Eye (tissue), 1 donor: Measurements from ENCODE around the gene LAGE3.

ENCODE experiments used
- DNase-seq: peaks from one replicate; pipeline ENCODE4 v3.0.0-alpha.2; 2015

The LAGE3 gene, protein sequence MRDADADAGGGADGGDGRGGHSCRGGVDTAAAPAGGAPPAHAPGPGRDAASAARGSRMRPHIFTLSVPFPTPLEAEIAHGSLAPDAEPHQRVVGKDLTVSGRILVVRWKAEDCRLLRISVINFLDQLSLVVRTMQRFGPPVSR

DNA sequence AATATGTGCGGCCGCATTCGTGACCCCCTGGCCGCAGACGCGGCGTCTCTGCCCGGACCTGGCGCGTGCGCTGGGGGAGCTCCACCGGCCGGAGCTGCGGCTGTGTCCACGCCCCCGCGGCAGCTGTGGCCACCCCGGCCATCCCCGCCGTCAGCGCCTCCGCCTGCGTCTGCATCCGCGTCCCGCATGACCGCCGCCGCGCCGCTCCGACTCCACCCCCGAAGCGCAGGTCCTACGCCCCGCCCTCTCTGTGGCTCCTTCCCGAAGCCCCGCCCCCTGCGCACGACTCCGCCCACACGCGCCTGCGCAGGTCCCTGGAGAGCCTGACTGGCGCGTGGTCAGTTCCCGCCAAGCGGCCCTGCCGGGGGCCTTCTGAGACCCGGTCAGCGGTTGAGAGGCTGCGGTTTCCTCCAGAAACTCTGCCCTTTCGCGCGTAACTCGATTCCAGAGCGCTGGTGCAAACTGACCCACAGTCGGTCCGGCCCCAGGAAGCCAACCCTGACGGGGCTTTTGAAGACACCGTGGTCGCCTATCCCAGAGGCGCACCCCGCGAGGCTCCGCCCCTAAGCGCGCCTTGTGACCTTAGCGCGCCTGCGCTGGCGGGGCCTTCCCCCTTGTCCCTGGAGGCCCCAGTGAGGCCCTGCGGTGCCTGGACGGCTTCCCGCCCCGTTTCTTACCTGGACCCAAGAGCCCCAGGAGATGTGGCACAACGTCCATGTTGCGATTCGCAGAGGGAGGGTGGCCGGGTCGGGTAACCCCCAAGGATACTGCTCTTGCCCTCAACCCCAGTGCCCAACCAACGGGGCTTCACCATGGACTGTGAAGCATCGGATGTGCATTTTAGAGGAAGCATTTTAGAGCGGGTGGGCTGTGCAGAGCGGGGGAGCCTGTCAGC, at the start of gene LAGE3:
LAGE3 (minus strand) TSS at position 554 of the 895 bp plus-strand sequence; CDS start at position 188, 366 bp downstream.
- DNase-seq: peak; percentile 95

DNA sequence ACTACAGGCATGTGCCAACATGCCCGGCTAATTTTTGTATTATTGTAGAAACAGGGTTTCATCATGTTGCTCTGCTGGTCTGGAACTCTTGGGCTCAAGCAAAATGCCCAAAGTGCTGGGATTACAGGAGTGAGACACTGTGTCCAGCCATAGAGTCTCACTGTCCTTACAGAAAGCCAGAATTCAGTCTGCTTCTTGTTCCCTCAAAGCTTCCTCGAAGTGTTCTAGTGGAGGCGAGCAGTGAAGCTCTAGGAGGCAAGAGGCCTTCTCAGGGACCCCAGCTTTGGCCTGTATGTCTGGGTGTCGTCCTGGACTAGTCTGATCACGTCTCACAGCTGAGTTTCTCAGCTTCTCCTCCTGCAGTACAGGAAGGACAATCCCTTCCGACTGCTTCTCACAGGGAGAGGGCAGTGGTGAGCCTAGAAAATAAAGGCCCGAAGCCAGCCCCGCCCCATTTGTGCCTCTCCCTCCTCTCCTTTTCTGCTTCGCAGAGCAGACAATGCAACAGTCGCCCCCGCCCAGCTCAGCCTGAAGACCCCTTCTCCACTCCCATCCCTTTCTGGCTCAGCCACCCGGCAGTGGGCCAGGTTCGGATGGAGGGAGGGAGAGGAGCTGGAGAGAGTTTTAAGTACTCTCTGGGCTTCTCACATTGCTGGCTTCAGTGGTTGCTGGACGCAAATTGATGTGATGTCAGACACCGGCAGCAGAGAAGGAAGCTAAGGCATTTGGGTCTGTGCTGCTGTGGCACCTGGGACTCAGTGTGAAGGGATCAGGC, 48.0 kb upstream of the LAGE3 start:
- peak; percentile 93 for DNase-seq

DNA sequence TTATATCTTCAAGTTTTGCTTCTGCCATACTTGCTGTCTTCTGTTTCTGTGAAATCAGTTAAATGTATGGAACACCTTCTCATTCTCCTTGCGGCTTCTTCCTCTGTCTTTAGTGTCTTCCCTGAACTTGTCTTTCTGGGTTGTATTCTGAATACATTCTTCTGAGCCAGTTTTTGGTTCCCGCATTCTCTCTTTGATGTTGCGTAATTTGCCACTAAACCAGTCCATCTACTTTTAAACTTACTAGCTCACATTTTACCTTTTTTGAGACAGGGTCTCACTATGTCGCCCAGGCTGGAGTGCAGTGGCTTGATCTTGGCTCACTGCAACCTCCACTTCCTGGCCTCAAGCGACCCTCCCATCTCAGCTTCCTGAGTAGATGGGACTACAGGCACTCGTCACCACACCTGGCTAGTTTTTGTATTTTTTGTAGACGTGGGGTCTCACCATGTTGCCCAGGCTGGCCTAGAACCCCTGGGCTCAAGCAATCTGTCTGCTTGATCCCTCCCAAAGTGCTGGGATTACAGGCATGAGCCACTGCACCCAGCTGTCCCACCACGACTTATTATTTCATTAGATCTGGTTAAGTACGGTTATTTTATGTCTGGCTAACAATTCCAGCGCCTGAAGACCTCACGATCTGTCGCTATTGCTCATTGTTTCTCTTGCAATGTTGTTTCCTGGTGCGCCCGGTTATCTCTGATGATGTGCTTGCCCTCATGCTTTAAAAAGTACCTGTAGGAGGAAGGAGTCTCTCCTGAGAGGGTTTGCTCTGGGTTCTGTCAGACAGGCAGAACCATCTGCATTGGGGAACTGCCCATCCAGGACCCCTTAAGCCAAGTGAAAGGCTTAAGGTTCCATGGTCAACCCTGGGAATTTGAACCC, 46.8 kb upstream of the LAGE3 start:
- no peak for DNase-seq

DNA sequence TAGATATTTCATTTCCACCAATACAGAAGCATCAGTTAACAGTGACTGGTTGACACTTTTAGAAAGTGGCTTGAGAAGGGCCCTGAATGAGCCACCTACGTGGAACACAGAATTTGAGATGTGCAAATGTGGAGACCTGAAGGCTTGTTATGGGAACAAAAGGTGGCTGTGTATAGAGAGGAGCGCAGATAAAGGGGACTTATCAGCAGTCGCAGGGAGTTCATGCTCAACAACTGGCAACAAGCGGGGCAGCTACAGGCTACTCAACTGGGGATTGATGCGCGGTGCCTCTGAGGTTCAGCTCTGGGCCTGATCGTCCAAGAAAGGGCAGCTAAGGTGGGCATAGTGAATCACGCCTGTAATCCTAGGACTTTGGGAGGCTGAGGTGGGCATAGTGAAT, 40.3 kb upstream of the LAGE3 start:
- DNase-seq: no peak

DNA sequence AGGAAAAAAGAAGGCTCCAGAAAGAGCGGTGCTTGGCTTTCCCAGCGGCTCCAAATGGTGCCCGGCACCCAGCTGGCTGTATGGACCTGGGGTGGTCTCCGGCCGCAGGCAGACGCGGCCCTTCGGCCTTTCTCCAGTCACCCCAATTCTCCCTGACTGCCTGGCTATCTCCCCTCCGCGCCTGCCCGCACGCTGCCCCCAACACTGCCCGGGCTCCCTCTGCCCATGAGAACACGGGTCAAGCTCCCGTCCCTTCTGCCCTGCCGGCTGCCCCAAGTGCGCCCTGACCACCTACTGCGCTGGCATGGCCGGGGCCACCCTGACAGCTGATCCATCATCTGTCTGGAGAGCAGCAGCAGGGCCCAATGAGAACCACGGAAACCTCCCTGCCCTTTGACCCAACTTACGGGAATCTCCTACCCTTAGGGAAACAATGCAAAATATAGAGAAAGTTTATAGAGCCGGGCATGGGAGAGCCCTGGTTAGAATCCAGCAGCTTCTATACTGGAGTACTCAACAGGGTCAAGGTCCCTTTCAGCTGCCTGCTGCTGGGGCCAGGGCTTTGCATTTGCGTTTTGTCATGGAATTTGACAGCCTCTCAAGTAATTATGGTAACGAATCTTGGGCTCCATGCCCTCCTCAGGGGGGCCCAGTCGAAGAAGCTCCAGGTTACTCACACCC, 38.2 kb upstream of the LAGE3 start:
- no peak for DNase-seq

DNA sequence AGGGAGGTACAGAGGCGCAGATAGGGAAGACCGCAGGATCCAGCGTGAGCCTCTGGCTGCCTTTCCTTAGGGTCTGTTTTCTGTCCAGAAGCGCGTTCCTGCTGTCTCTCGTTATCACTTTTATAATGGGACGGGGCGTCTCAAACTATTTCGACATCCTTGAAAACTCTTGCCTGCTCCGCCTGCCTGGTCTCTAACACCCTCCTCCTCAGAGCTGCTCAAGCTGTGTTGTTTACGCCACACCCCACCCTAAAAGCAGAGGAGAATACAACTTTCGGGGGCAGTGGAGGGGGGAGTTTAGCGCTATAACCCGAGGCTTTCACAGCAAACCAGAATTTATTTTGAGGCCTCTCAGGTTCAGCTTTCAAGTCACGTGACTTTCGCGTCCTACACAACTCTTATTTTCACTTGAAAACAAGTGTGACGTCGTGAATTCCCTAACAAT, 37.6 kb upstream of the LAGE3 start:
- peak; percentile 73 for DNase-seq

DNA sequence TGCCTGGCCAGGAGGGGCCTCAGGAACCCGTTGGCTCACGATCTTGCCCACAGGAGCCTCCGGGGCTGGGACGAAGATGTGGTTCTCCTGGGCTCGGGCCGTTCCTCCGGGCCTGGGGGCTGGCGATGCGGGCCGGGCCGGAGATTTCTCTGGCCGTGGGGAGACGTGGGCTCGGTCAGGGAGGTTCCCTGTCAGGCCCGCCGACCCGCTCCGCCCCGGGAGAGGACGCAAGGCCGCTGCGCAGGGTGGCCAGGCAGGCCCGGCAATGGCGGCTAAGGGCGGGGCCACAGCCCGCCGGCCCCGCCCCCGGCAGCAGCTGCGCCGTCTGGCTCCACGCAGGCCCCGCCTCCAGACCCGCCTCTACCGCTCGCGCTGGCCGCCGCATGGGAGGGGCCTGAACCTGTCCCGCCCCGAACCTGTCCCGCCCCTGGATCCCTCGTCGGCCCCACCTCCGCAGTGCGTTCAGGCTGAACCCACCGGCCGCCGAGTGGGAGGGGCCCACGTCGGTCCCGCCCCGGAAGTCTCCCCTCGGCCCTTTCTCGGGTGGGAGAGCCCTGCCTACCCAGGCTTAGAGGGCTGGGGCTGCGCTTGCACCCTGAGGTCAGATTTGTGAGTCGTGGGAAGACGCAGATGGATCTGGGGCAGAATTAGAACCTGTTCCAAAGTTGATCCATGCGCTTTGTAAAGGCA, 37.0 kb upstream of the LAGE3 start, which contains the start of gene FAM3A:
FAM3A (minus strand) TSS at position 267 of the 690 bp plus-strand sequence. CDS start 460 bp downstream, outside the sequence.
- DNase-seq: peak; percentile 93

DNA sequence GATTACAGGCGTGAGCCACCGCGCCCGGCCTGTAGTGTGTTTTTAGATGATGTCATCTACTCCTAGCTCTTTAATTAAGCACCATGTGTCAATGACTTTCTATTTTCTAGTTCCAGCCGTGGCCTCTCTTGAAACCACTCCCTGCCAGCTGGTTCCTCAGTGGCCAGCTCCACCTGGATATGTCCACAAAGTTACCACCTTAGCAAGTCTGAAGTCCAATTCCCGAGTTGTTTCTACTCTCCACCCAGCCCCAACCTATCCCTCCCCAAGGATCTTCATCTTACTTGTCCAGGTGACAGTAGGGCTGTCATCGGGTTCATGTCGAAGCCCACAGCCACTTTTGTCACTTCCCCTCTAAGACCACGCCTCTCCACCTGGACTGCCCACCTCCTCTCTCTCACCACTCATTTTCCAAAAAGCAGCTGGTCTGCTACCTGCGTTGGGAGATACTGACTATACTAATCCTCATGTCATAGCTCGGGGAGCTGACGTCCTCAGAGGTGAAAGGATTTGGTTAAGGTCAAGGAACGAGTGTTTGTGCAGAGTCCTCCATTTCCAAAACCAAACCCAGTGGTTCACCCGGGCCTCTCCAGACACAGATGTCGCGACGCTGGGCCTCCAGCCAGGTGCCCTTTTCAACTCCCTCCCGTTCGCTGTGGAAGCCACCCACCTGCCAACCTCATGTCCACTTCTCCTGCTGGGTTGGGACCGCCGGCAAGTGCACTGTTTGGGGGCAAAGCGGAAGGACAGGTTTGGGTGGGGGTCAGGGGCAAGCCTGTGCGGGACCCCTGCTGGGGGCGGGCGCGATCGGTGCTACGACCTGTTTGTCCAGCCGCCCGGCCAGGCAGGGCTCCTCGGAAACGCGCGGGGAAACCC, 36.2 kb upstream of the LAGE3 start:
- DNase-seq: peak; percentile 33

DNA sequence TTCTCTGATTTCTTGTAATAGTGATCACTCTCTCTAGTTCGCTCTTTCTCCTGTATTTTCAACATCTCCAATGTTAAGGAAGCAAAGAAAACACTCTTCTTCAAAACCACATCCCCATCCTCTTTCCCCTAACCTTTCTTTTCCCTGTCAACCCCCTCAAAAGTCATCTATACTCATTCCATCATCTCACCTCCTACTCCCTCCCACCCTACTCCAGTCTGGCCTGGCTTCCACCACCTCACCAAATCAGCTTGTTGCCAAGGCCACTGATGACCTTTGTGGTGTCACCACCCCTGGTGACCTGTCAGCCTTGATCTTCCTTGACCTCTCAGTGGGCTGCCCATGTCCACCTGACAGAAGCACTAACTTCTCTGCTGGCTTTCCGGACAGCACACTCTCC, 34.6 kb upstream of the LAGE3 start:
- DNase-seq: no peak

DNA sequence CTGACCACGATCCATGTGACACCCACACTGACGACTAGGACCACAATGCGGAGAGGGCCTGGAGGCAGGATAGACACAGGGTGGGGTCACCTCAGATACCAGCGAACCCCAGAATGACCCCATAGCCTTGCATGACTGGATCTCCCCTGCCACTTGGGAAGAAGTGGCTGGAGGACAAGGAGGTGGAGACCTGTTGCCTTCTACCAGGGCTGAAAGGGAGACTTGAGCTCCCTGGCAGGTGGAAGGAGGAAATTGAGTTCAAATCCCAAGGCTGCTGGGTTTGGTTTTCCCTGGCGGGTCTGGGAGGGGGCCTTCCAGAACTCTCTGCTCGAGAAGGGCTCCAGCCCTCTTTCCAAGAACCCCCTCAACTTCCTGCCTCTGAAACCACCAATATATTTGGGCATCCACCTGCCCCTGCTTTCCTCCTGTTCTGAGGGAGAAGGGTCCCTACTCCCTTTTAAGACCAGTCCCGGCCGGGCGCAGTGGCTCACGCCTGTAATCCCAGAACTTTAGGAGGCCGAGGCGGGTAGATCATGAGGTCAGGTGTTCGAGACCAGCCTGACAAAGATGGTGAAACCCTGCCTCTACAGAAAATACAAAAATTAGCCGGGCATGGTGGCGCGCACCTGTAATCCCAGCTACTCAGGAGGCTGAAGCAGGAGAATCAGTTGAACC, 33.9 kb upstream of the LAGE3 start:
- no peak for DNase-seq

DNA sequence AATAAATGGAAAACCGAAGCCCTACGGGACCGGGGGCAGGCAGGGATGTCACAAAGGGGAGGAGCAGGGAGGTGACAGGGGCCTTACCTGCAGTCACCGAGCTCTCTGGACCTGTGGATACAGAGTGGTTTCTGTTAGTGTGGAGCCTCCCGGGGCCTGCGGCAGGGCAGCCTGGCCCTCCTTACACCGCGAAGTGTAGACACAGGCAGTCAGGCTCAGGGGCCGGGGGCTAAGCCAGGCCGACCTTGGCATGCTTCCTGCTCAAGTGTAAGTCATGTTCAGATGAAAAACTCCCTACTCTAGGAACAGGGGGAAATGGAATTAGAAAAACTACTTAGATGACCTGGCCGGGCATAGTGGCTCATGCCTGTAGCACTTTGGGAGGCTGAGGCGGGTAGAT, 32.7 kb upstream of the LAGE3 start:
- DNase-seq: no peak

DNA sequence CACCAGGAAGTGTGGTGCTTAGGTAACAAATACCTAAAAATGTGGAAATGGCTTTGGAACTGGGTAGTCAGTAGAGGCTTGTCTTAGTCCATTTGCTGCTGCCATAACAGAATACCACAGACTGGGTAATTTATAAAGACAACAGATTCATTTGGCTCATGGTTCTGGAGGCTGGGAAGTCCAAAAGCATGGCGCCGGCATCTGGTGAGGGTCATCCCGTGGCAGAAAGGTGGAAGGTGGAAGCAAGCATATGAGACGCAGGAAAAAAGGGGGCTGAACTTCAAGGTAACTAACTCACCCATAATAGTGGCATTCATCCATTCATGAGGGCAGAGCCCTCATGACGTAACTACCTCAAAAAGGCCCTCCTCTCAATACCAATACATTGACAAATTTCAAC, 30.4 kb upstream of the LAGE3 start:
- DNase-seq: no peak

DNA sequence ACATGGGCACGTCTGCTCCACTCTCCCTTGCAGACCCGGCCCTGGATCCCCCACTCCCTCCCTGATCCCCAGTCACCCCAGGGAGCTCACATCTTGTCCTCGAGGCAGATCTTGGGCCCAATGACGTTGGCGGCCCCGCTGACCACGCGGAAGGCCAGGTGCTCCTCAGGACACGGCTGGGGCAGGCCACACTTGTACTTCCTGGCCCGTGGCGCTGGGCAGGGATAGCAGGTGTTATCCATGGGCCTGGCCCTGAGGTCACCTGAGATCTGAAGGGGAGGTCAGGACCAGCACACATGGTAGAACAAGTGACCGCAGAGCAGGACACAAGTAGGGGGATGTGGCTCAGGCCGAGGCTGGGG, 29.3 kb upstream of the LAGE3 start:
- DNase-seq: no peak

DNA sequence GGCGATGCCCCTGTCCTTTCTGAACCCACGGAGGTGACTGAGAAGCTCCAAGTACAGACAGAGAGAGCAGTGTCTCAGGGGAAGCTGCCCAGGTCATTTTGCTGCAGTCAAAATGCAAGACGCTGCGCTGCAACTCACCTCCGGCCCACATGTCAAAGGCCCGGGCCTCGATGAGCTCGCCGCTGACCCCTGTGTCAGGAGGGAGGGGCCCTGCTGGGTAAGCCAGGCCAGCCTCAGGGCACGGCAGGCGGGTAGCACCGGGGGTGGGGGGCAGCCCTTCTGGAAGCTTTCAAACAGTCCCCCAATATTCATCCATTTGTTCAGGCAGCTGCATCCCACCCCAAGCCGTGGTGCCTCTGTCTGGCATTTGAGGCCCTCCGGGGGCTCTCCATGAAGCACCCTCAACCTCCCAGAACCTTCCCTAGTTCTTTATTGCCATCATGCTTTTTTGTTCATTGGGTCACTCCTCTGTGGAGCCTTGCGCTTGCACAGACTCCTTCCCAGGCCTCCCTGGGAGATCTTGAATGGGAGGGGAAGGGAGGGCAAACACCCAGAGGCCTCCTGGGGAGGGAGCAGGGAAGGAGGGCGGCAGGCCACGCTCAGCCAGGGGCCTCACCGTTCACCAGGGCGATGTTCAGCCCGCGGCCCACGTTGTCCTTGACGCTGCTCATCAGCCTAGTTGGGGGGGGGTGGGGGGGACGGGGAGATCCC, 28.7 kb upstream of the LAGE3 start:
- DNase-seq: no peak

DNA sequence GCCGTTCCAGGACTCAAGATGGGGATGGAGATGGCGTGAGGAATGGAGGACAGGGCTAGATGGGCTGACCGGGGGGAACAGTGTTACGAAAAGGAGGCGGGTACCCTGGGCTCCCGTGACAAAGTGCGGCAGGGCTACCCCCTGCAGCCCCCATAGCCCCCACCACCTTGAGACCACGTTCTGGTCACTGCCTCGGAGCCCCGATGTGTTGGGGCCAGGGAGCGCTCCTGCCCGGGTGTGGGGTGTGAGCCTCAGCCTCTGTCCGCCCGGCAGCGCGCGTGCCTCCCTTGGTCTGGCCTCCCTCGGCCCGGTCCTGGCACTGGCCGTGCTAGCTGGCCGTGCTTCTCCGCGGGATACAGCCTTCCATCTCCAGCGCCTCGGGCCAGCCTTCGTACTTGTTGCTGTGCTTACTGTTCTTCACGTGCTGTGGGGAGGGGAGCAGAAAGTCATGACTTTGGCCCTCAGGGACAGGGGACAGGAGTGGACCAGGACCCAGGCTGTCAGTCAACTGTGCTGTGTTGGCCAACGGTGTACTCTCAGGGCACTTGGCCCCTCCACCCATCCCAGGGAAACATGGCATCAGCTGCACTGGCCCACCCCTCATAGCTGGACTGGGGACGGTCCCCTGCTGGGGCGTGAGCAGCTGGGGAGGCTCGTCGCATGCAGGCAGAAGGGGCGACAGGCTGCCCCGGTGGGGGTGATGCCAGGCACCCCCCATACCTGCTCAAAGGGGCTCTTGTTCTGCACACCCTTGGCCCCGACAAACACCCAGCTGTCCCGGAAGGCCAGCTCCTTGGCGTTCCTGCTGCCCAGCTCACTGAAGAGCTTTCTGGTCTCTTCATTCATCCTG, 27.6 kb upstream of the LAGE3 start:
- DNase-seq: no peak

DNA sequence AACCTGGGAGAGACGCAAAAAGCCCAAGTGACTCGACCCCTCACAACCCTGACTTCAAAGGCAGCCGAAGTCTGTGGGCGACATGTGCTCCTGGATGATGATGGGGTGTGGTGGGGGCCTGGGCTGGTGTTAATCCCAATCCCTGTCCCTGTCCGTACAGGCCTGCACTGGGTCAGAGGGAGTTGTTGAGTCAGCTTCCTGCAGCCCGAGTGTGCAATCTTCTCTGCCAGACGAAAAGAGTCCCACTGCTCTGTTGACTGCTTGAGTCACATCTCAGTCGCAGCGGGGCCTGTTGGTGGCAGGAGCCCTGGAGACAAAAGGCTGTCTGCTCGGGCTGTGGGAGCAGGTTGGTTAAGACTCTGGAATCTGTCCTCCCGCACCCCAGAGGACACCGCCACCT, 26.7 kb upstream of the LAGE3 start:
- DNase-seq: no peak

DNA sequence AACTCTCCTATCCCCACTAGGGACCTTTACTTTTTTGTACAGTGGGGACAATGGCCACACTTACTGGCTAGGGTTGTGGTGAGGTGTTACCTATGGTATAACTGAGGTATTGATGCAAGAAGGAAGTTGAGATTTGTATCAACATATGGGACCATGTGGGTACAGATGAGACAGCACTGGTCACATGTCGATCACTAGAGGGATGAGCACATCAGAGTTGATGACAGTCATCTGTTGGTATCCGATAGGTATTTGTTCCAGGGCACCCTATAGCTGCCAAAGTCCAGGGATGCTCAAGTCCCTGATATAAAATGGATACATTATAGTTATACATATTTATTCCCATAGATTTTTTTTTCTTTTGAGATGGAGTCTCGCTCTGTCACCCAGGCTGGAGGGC, 23.9 kb upstream of the LAGE3 start:
- no peak for DNase-seq

DNA sequence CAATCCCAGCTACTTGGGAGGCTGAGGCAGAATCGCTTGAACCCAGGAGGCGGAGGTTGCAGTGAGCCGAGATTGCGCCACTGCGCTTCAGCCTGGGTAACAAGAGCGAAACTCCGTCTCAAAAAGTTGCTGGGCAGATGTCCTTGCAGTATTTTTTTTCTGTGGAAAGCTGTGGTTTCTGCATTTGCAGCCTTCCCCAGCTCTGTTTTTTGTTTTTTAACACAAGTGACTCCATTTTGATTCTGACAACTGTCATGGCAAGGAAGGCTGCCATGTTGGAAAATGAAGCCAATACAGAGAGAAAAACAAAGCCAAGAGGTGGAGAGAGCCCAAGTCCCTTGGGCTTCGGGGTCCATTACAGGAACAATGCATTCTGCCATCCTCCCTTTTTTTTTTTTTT, 23.0 kb upstream of the LAGE3 start:
- no peak for DNase-seq
